Smooth muscle cell (in vitro differentiated cells): ENCODE results near the gene ZXDA. TPM values are rescaled to one million over a fixed set of nuclear protein-coding genes. Genes with fewer than 3 reads are reported as not detected.
"Not testable (repeated sequence)": the region's sequence is repeated elsewhere in the genome, so short reads cannot be mapped to it uniquely, and the experiment has no call there.

ENCODE experiments used
- DNase-seq: peaks from one replicate; lab custom pipeline; 2025; ENCODE audit not compliant: unreplicated experiment; lab: John Stamatoyannopoulos, UW
- H2AFZ ChIP-seq: fragments of 200-600 bp; sonication (generic); 2 replicates; pipeline ENCODE4 v1.6.0; 2016; ENCODE audit warnings: antibody characterized with exemption, low read depth, mild to moderate bottlenecking
- H3F3A ChIP-seq: fragments of 200-600 bp; sonication (generic); 2 replicates; pipeline ENCODE4 v1.6.0; 2017; ENCODE audit warnings: antibody characterized with exemption, low read depth
- H3K27ac ChIP-seq: fragments of 200-600 bp; sonication (generic); 2 replicates; pipeline ENCODE4 v1.5.1; 2016; ENCODE audit warnings: low read depth, mild to moderate bottlenecking
- H3K27me3 ChIP-seq: fragments of 200-600 bp; sonication (generic); 2 replicates; pipeline ENCODE4 v1.6.1; 2016; ENCODE audit warnings: low read depth, mild to moderate bottlenecking
- H3K36me3 ChIP-seq: fragments of 200-600 bp; sonication (generic); 2 replicates; pipeline ENCODE4 v1.5.1; 2016; ENCODE audit warnings: low read depth
- H3K4me1 ChIP-seq: fragments of 200-600 bp; sonication (generic); 2 replicates; pipeline ENCODE4 v1.5.1; 2016; ENCODE audit warnings: low read depth
- H3K4me2 ChIP-seq: fragments of 200-600 bp; sonication (generic); 2 replicates; pipeline ENCODE4 v1.6.0; 2016; ENCODE audit warnings: mild to moderate bottlenecking
- H3K4me3 ChIP-seq: fragments of 200-600 bp; sonication (generic); 2 replicates; pipeline ENCODE4 v1.5.1; 2016; ENCODE audit warnings: mild to moderate bottlenecking
- H3K79me2 ChIP-seq: fragments of 200-600 bp; sonication (generic); 2 replicates; pipeline ENCODE4 v1.6.0; 2016; ENCODE audit warnings: low read depth, mild to moderate bottlenecking
- H3K9ac ChIP-seq: fragments of 200-600 bp; sonication (generic); 2 replicates; pipeline ENCODE4 v1.6.0; 2016; ENCODE audit warnings: low read depth
- H3K9me3 ChIP-seq: fragments of 200-600 bp; sonication (generic); replicated peaks from 2 replicates; pipeline ENCODE4 v1.5.1; 2016; ENCODE audit warnings: low read depth
- H4K20me1 ChIP-seq: fragments of 200-600 bp; sonication (generic); 2 replicates; pipeline ENCODE4 v1.6.0; 2016; ENCODE audit warnings: low read depth
- CTCF ChIP-seq: fragments of 200-600 bp; sonication (generic); IDR thresholded peaks from 2 replicates; pipeline ENCODE4 v1.5.1; 2017; ENCODE audit warnings: borderline replicate concordance, mild to moderate bottlenecking, antibody characterized with exemption; ENCODE audit not compliant: insufficient read depth, poor library complexity, severe bottlenecking
- WGBS: methylation state at CpG from one replicate; pipeline ENCODE4 v1.1.7; 2016; ENCODE audit warnings: low lambda C conversion rate; 5-methylcytosine and 5-hydroxymethylcytosine counted together
- polyA plus RNA-seq: library from polyadenylated mRNA; unstranded; fragments of >200 nt; fragmentation: Nextera tagmentation; extraction: Ambion mirVana; gene quantifications from 2 replicates; pipeline ENCODE4 v1.2.1, GENCODE V29; 2016
- total RNA-seq: library from RNA; depleted of rRNA; stranded (reverse); fragments of >200 nt; gene quantifications from 2 replicates; pipeline ENCODE4 v1.2.3, GENCODE V29; 2014

ZXDA gene, protein sequence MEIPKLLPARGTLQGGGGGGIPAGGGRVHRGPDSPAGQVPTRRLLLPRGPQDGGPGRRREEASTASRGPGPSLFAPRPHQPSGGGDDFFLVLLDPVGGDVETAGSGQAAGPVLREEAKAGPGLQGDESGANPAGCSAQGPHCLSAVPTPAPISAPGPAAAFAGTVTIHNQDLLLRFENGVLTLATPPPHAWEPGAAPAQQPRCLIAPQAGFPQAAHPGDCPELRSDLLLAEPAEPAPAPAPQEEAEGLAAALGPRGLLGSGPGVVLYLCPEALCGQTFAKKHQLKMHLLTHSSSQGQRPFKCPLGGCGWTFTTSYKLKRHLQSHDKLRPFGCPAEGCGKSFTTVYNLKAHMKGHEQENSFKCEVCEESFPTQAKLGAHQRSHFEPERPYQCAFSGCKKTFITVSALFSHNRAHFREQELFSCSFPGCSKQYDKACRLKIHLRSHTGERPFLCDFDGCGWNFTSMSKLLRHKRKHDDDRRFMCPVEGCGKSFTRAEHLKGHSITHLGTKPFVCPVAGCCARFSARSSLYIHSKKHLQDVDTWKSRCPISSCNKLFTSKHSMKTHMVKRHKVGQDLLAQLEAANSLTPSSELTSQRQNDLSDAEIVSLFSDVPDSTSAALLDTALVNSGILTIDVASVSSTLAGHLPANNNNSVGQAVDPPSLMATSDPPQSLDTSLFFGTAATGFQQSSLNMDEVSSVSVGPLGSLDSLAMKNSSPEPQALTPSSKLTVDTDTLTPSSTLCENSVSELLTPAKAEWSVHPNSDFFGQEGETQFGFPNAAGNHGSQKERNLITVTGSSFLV
- total RNA-seq (not detected in 2 replicates), polyA plus RNA-seq (not detected in 2 replicates)

- not testable (repeated sequence) for H3K27ac ChIP-seq, H3K27me3 ChIP-seq, H3K4me2 ChIP-seq, H3K36me3 ChIP-seq, H4K20me1 ChIP-seq, H3F3A ChIP-seq, H3K4me1 ChIP-seq, H3K9ac ChIP-seq, H2AFZ ChIP-seq, H3K9me3 ChIP-seq, H3K4me3 ChIP-seq, H3K79me2 ChIP-seq, DNase-seq
- 86% methylated on average over 10 of the region's 35 CpGs for WGBS
These were observed at the start of gene ZXDA for GRCh38 chrX:57910287-57910912. Gene ZXDA, minus strand, starts transcription at chrX:57910458. Its CDS starts 38 bp downstream, at chrX:57910420.

DNA sequence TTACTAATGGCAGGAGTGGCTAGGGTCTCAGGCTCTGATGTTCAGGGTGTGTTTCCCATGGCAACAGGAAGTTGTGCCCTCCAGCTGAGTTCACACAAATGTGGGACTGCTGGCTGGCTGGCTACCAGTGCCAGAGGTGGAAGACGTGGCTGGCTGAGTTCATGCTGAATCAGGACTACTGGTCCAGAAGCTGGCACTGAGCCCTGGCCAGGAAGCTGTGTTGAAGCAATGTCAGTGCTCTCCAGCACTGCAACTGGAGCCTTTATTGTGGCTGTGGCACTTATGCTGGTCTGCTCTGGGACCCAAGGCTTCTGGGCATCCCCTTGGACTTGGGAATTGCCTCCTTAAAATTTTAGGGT, 42.0 kb upstream of the ZXDA start:
- Histone ChIP-seq H3K27me3 (no peaks in the 10 kb centered on the region), H2AFZ (no peak overlapping the region), H3K4me1 (no peaks in the 10 kb centered on the region), H3K4me3 (no peak overlapping the region), H3F3A (no peaks in the 10 kb centered on the region), H3K9me3 (peaks cover 5% of the 10 kb centered on the region), H3K4me2 (no peak overlapping the region), H3K9ac (no peak overlapping the region), H3K36me3 (no peaks in the 10 kb centered on the region), H3K79me2 (no peaks in the 10 kb centered on the region), H4K20me1 (no peaks in the 10 kb centered on the region), H3K27ac (no peak overlapping the region)
- TF ChIP-seq CTCF, result no peak
- DNase-seq, result no peak
- 38% methylated on average over 1 of the region's 1 CpG for WGBS

DNA sequence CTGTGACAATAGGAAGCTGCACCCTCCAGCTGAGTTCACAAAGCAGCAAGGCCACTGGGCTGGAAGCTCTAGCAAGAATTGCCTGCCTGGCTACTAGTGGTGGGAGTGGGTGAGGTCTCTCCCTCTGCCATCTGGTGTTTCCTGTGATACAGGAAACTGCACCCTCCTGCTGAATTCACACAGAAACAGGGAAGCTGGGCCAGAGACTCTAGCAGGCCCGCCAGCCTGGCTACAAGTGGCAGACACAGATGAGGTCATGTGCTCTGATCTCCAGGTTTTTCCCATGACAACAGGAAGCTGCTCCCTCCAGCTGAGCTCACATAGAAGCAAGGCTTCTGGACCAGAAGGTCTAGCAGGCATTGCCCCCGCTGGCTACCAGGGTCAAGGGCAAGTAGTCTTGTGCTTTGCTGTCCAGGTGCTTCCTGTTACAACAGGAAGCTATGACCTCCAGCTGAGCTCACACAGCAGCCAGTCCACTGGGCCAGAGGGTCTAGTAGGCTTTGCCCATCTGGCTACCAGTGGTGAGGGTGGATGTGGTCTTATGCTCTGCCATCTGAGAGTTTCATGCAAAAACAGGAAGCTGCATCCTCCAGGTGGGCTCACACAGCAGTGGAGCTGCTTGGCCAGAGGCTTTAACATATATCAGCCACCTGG, 41.5 kb upstream of the ZXDA start:
- Histone ChIP-seq H3K4me2 (no peak overlapping the region), H3K4me3 (no peak overlapping the region), H2AFZ (no peak overlapping the region), H3K27me3 (no peaks in the 10 kb centered on the region), H3K79me2 (no peaks in the 10 kb centered on the region), H3K9ac (no peak overlapping the region), H3K36me3 (no peaks in the 10 kb centered on the region), H3K27ac (no peak overlapping the region), H4K20me1 (no peaks in the 10 kb centered on the region), H3K4me1 (no peaks in the 10 kb centered on the region), H3F3A (no peaks in the 10 kb centered on the region), H3K9me3 (peaks cover 5% of the 10 kb centered on the region)
- DNase-seq, result no peak
- WGBS, result 66% methylated on average over 2 of the region's 2 CpGs
- no peak for TF ChIP-seq CTCF

DNA sequence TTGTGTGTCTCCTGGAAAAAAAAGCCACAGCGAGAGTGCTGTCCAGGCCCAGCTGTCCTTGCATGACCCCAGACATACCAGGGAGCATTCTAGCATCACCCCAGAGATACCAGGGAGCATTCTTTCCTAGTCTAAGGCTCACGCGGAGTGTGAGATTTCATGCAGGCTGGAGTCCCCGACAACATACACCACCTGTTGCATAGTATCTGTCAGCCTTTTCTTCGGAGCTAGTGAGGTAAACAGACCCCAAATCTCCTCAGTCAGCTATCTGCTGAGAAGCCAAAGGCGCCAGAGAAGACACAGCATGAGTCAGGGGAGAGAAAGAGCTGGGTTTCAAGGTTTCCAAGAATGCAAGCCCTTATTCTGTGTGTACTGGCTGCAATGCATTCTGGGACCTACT, 23.1 kb upstream of the ZXDA start:
- no peak for TF ChIP-seq CTCF
- no peak overlapping the region for H3K4me2 ChIP-seq
- no peaks in the 10 kb centered on the region for H4K20me1 ChIP-seq
- no peak overlapping the region for H2AFZ ChIP-seq
- no peaks in the 10 kb centered on the region for H3K79me2 ChIP-seq
- H3K9ac ChIP-seq, result no peak overlapping the region
- no peaks in the 10 kb centered on the region for H3K9me3 ChIP-seq
- WGBS, result 66% methylated on average over 6 of the region's 6 CpGs
- no peaks in the 10 kb centered on the region for H3K27me3 ChIP-seq
- H3K4me3 ChIP-seq, result no peak overlapping the region
- no peak overlapping the region for H3K27ac ChIP-seq
- no peaks in the 10 kb centered on the region for H3F3A ChIP-seq
- DNase-seq, result no peak
- no peaks in the 10 kb centered on the region for H3K4me1 ChIP-seq
- H3K36me3 ChIP-seq, result no peaks in the 10 kb centered on the region
